ENCODE data around the gene SNX33. TPM values are rescaled to one million over a fixed set of nuclear protein-coding genes. Genes with fewer than 3 reads are reported as not detected.

Gene SNX33
- total RNA-seq, 4 donors from 2014 or later = 27.8 to 47.6 (median 40.1) TPM

DNA sequence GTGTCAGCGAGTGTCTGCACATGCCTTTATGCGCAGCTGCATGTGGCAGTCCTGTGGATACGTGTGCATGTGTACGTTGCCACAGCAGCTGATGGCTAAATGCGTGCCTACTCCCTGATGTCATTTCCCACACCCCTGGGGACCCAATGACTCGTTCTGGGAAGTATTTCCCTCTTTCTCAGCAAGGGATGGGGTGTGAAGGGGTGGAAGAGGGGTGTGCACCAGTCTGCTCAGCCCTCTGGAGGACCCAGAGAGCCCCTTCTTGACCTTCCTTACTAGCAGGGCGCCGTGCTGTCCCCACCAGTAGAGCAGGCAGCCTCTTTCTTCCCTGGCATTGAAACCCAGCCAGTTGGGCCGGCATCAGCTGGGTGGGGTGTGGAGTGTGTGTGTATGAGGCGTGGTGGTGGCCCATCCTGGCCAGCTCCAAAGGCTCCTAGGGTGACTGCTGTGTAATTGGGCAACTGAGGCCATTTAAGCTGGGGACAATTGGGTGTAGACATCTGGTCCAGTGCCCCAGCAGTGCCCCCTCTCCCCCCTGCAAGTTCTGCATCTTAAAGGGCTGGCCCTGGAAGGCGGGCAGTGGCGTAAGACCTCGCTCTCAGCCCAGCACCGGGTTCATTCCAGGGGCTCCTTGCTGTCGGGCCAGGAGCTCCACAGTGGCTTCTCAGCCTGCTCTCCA lies 19.2 kb downstream of the SNX33 start:
- peaks cover 26 to 55% (median 49%) of the 10 kb centered on the region in 4 donors for H3K4me1 ChIP-seq
- H3K27me3 ChIP-seq = no peaks in the 10 kb centered on the region
- peak overlapping the region; percentile 54 to 75 (median 69) for H3K27ac ChIP-seq (replicated peaks in 1 of 4)
- H3K4me3 ChIP-seq = no peak overlapping the region
- H3K9me3 ChIP-seq = no peaks in the 10 kb centered on the region
- WGBS = 56% methylated on average over 9 of the region's 15 CpGs
- DNase-seq (ENCODE audit: extremely low spot score) = no peak
- intact Hi-C loops (cut with DNase I) = no loop called here
- peaks cover 0 to 13% (median 3%) of the 10 kb centered on the region in 4 donors for H3K36me3 ChIP-seq
- peak; percentile 78 for TF ChIP-seq POLR2AphosphoS5 (IDR thresholded peaks at IDR 0.05)
- TF ChIP-seq, protein P1, sequence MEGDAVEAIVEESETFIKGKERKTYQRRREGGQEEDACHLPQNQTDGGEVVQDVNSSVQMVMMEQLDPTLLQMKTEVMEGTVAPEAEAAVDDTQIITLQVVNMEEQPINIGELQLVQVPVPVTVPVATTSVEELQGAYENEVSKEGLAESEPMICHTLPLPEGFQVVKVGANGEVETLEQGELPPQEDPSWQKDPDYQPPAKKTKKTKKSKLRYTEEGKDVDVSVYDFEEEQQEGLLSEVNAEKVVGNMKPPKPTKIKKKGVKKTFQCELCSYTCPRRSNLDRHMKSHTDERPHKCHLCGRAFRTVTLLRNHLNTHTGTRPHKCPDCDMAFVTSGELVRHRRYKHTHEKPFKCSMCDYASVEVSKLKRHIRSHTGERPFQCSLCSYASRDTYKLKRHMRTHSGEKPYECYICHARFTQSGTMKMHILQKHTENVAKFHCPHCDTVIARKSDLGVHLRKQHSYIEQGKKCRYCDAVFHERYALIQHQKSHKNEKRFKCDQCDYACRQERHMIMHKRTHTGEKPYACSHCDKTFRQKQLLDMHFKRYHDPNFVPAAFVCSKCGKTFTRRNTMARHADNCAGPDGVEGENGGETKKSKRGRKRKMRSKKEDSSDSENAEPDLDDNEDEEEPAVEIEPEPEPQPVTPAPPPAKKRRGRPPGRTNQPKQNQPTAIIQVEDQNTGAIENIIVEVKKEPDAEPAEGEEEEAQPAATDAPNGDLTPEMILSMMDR (IDR thresholded peaks at IDR 0.05) = no peak

DNA sequence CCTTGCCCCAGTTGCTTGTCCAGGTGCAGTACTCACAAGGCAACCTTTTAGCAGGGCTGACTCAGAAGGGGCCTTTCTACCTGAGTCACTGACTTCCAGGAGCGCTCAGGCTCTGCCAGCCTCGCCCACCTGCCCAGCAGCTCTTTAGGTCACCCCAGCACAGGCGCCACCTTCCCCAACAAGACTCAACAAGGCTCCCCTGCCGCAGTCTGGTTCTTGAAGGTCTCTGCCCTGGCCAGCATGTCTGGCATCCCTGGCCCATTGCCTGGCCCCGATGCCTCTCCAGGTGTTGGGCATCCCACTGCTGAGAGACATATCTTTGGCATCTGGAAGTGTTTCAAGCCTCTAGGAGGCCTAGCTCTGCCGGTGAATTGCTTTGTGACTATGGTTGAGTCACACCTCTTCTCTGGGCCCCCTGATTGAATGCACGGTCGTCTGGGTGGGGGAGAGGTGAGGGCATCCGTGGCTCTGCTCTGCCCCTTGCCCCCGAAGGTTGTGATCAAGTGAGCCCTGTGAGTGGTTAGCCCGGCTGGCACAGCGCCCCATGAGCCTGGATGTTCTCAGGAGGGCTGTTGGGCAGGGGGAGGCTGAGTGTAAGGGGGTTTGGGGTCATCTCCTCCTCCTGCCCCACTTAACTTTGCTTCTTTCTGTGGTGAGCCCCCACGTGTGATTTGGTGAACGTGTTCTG lies 21.6 kb downstream of the SNX33 start:
- no peaks in the 10 kb centered on the region for H3K27me3 ChIP-seq
- peaks cover 0 to 3% (median 0%) of the 10 kb centered on the region in 4 donors for H3K36me3 ChIP-seq
- H3K4me1 ChIP-seq = peaks cover 45 to 70% (median 65%) of the 10 kb centered on the region in 4 donors
- TF ChIP-seq, protein P1 (IDR thresholded peaks at IDR 0.05) = no peak
- TF ChIP-seq POLR2AphosphoS5 (IDR thresholded peaks at IDR 0.05) (no peak), EP300 (IDR thresholded peaks at IDR 0.05) (no peak), POLR2A (IDR thresholded peaks at IDR 0.05; ENCODE audit: low read depth) (no peak)
- no peak overlapping the region for H3K4me3 ChIP-seq
- no peaks in the 10 kb centered on the region for H3K9me3 ChIP-seq
- DNase-seq (ENCODE audit: extremely low spot score) = no peak
- intact Hi-C loops (cut with DNase I) = no loop called here
- peak overlapping the region in 2 of 4 donors; percentile 11 to 25 for H3K27ac ChIP-seq (replicated peaks in 1 of 4)
- WGBS = 77% methylated on average over 7 of the region's 14 CpGs

DNA sequence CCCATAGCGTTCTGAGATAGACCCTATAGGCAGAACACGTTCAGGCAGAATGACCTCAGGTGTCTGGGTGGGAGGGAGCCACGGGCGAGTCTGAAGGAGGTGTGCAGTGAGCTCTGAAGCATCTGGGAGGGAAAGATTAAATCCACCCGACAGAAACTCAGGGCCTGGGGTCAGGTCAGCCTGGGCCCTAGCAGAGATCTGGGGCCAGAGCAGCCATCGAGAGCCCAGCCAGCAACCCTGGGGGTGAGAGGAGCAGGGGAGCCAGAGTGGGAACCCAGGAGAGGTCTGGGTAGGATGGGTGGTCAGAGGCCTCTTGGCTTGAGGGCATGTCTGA lies 22.1 kb downstream of the SNX33 start:
- Histone ChIP-seq H3K27me3 (no peaks in the 10 kb centered on the region), H3K4me3 (no peak overlapping the region), H3K9me3 (no peaks in the 10 kb centered on the region), H3K36me3 (peaks cover 0 to 8% (median 0%) of the 10 kb centered on the region in 4 donors), H3K4me1 (peaks cover 46 to 75% (median 70%) of the 10 kb centered on the region in 4 donors), H3K27ac (replicated peaks in 1 of 4) (peak overlapping the region in 1 of 4 donors; percentile 11)
- no peak for DNase-seq (ENCODE audit: extremely low spot score)
- WGBS = 85% methylated on average over 6 of the region's 6 CpGs
- intact Hi-C loops (cut with DNase I) = no loop called here
- no peak for TF ChIP-seq EP300 (IDR thresholded peaks at IDR 0.05)
- TF ChIP-seq POLR2A (IDR thresholded peaks at IDR 0.05; ENCODE audit: low read depth) = no peak
- peak in 1 of 2 donors; percentile 2 for TF ChIP-seq POLR2AphosphoS5 (IDR thresholded peaks at IDR 0.05)
- TF ChIP-seq, protein P1 (IDR thresholded peaks at IDR 0.05) = no peak

DNA sequence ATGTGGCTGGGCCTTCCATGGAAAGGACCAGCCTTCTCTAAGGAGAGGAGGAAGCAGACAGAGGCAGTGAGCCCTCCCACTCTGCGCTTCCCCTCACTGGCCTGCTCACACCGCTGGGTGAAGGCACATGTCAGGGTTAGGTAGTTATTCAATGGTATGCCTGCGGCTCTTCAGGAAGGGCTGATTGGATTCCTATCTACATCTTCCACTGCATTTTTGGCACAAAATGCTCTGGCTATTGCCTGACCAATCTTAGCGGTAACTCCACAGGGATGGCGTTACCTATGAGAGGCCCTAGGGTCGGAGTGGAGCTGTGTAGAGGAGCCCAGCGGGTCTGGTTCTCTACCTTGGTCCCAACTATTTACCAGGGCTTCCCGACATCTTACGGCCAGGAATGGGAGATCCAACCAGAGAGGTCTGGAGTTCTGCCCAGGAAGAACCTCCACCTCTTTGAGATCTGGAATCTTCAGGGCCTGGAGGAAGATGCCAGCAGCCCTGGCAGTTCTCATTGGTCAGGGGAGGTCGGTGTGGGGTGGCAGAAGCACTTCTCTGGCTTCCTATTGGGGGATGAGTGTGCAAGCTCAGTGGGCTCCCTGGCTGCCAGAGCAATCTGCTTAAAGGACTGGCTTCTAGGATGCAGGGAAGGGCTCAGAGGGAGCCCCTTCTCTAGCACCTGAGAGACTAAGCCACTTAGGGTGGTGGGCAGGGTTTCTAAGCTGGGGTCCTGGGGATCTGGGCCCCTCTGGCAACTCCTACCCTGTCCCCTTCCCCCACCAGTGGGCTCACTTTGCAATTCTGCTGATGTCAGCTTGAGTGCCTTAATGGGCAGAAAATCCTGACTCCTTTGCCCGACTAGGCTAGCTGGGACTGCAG lies 24.3 kb downstream of the SNX33 start:
- no peak for TF ChIP-seq POLR2A (IDR thresholded peaks at IDR 0.05; ENCODE audit: low read depth)
- TF ChIP-seq, protein P1 (IDR thresholded peaks at IDR 0.05) = no peak
- peak in 1 of 2 donors; percentile 64 for TF ChIP-seq POLR2AphosphoS5 (IDR thresholded peaks at IDR 0.05)
- no peak for TF ChIP-seq EP300 (IDR thresholded peaks at IDR 0.05)
- no peak for DNase-seq (ENCODE audit: extremely low spot score)
- H3K27me3 ChIP-seq = no peaks in the 10 kb centered on the region
- H3K36me3 ChIP-seq = peaks cover 0 to 29% (median 13%) of the 10 kb centered on the region in 4 donors
- H3K9me3 ChIP-seq = no peaks in the 10 kb centered on the region
- no peak overlapping the region for H3K4me3 ChIP-seq
- intact Hi-C loops (cut with DNase I) = no loop called here
- 66% methylated on average over 11 of the region's 11 CpGs for WGBS
- peak overlapping the region; percentile 78 to 88 (median 87) for H3K27ac ChIP-seq (replicated peaks in 1 of 4)
- H3K4me1 ChIP-seq = peaks cover 37 to 79% (median 78%) of the 10 kb centered on the region in 4 donors
